Stimulated activated CD8-positive, alpha-beta memory T cell treated with anti-CD3 and anti-CD28 coated beads, Interleukin-15, amount 100 ng/mL, for 48 hours (primary cell): ENCODE results near the gene DAZAP1.

Experiments used
- DNase-seq, 2 donors: peaks; one replicate each; pipeline ENCODE4 v3.0.0-alpha.2; 2020; ENCODE audit warnings: low read depth in 2 of 2

Gene DAZAP1

DNA sequence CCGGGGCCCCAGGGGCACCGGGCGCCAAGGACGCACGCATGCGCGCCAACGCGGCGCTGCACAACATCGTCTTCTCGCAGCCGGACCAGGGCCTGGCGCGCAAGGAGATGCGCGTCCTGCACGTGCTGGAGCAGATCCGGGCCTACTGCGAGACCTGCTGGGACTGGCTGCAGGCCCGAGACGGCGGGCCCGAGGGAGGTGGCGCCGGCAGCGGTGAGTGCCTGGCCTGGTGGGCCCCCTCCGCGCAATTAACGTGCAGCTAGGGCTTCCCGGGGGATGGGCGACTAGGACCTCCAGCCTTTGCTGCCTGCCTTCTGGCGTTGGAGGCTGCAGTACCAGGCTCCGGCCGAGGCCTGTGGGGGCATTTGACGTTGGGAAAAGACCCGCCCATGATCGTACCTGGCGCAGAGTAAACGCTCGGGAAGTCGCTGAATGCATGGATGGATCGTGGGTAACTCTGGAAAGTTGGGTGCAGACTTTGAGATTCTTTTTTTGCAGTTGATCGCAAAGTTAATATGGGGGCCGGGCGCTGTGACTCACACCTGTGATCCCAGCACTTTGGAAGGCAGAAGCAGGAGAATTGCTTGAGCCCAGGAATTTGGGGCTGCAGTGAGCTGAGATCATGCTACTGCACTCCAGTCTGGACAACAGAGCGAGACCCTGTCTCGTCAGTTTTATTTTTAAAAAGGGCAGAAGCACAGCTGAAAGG, 49.8 kb downstream of the DAZAP1 start:
- no peak for DNase-seq

DNA sequence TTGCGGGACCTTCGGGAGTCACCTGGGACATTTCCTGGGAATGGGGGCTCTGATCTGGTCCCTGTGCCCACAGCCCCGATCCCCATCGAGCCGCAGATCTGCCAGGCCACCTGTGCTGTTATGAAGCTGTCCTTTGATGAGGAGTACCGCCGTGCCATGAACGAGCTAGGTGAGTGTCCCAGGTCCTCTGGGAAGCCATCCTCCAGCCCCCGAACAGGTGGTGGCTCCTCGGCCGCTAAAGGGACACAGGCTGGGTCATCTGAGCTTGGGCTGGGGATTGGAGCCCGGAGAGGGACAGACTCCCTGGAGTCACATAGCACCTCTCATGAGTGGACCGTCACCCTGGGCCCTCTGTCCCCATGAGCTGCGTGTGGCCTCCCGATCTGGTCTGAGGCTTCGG, 50.5 kb downstream of the DAZAP1 start:
- no peak for DNase-seq

DNA sequence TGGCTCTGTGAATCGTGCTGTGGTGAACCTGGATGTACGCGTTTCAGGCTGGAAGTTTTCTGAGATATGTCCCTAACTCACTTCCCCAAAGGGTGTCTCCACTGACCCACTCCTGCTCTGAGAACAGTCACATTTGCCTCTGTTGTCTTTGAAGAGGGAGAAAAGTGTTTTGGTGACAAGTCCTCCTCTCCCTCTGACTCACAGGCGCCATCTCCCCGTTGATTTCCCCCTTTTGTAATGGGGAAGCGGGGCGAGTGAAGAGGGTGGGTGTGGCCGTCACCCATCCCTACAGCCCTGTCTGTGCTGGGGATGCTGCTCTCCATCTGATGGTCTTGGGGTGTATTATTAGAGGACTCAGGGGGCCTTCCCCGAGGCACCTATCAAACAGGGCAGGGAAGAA, 52.1 kb downstream of the DAZAP1 start:
- DNase-seq, result no peak

DNA sequence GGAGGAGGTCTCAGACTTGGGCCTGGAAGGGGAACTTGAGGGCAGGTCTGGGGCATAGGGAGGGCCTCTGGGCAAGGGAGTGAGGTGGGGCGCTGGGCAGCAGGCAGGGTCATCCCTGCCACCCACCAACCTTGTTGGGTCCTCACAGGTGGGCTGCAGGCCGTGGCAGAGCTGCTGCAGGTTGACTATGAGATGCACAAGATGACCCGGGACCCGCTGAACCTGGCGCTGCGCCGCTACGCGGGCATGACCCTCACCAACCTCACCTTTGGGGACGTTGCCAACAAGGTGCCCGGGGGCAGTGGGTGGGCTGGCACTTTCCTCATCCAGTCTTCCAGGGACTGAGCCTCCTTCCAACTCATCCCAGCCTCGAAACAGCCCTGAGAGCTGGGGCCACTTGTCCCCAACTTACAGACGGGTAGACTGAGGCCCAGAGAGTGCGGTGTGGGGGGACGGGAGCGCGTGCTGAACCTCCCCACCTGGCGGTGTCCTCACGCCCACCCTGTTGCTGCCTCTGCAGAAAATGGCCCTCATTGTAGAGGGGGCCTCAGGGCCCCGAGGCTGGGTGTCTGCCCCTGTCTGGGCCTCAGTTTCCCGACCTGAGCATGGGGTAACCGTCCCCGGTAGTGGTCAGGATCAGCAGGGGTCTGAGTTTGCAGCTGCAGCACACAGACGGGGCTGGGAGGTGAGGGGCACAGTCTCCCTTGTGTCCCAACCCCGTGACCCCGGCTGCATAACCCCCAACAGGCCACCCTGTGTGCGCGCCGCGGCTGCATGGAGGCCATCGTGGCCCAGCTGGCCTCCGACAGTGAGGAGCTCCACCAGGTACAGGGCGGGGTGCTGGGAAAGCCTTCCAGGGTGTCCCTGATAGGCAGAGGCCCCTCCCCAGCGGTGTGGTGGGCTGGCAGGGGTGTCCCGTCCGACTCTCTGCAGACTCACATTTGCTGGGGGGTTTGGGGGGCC, 52.9 kb downstream of the DAZAP1 start:
- no peak for DNase-seq

DNA sequence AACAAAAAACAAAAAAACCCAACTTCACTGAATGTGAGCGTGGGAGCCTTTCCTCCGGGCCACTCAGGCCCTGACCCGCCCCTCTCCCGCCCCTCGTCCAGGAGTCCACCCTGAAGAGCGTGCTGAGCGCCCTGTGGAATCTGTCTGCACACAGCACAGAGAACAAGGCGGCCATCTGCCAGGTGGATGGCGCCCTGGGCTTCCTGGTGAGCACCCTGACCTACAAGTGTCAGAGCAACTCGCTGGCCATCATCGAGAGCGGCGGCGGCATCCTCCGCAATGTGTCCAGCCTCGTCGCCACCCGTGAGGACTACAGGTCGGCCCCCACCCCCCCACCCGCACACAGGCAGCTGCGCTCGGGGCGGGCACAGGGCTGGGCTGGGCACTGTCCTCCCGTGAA, 54.5 kb downstream of the DAZAP1 start:
- DNase-seq, result no peak

DNA sequence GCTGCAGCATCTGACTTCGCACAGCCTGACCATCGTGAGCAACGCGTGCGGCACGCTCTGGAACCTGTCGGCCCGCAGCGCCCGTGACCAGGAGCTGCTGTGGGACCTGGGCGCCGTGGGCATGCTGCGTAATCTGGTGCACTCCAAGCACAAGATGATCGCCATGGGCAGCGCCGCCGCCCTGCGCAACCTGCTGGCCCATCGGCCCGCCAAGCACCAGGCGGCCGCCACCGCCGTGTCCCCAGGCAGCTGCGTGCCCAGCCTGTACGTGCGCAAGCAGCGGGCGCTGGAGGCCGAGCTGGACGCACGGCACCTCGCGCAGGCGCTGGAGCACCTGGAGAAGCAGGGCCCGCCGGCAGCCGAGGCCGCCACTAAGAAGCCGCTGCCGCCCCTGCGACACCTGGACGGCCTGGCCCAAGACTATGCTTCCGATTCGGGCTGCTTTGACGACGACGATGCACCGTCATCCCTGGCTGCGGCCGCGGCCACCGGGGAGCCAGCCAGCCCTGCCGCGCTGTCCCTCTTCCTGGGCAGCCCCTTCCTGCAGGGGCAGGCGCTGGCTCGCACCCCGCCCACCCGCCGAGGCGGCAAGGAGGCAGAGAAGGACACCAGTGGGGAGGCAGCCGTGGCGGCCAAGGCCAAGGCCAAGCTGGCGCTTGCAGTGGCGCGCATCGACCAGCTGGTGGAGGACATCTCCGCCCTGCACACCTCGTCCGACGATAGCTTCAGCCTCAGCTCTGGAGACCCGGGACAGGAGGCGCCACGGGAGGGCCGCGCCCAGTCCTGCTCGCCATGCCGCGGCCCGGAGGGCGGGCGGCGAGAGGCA, 58.0 kb downstream of the DAZAP1 start:
- DNase-seq, result no peak

DNA sequence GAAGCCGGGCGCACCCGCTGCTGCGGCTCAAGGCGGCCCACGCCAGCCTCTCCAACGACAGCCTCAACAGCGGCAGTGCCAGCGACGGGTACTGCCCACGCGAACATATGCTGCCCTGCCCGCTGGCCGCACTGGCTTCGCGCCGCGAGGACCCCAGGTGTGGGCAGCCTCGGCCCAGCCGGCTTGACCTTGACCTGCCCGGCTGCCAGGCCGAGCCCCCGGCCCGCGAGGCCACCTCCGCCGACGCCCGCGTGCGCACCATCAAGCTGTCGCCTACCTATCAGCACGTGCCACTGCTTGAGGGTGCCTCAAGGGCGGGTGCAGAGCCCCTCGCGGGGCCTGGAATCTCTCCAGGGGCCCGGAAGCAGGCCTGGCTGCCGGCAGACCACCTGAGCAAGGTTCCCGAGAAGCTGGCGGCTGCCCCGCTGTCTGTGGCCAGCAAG, 58.7 kb downstream of the DAZAP1 start:
- no peak for DNase-seq

DNA sequence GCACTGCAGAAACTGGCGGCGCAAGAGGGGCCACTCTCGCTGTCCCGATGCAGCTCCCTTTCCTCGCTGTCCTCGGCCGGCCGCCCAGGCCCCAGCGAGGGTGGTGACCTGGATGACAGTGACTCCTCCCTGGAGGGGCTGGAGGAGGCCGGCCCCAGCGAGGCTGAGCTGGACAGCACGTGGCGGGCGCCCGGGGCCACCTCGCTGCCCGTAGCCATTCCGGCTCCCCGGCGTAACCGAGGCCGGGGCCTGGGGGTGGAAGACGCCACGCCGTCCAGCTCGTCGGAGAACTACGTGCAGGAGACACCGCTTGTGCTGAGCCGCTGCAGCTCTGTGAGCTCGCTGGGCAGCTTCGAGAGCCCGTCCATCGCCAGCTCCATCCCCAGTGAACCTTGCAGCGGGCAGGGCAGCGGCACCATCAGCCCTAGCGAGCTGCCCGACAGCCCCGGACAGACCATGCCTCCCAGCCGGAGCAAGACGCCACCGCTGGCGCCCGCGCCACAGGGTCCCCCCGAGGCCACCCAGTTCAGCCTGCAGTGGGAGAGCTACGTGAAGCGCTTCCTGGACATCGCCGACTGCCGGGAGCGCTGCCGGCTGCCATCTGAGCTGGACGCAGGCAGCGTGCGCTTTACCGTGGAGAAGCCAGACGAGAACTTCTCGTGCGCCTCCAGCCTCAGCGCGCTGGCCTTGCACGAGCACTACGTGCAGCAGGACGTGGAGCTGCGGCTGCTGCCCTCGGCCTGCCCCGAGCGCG, 59.3 kb downstream of the DAZAP1 start:
- DNase-seq, result no peak

DNA sequence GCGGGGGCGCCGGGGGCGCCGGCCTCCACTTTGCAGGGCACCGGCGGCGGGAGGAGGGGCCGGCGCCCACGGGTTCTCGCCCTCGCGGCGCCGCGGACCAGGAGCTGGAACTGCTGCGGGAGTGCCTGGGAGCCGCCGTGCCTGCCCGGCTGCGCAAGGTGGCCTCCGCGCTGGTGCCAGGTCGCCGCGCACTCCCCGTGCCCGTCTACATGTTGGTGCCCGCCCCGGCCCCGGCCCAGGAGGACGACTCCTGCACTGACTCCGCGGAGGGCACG, 59.8 kb downstream of the DAZAP1 start:
- DNase-seq, result no peak

DNA sequence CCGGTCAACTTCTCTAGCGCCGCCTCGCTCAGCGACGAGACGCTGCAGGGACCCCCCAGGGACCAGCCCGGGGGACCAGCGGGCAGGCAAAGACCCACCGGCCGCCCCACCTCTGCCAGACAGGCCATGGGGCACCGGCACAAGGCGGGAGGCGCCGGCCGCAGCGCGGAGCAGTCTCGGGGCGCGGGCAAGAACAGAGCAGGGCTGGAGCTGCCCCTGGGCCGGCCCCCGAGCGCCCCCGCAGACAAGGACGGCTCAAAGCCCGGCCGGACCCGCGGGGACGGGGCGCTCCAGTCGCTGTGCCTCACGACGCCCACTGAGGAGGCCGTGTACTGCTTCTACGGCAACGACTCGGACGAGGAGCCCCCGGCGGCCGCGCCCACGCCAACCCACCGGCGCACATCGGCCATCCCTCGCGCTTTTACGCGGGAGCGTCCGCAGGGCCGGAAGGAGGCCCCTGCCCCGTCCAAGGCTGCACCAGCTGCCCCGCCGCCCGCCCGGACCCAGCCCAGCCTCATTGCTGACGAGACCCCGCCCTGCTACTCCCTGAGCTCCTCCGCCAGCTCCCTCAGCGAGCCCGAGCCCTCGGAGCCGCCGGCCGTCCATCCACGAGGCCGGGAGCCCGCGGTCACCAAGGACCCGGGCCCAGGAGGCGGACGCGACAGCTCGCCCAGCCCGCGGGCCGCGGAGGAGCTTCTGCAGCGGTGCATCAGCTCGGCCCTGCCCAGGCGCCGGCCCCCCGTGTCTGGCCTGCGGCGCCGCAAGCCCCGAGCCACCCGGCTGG, 60.3 kb downstream of the DAZAP1 start:
- no peak for DNase-seq

DNA sequence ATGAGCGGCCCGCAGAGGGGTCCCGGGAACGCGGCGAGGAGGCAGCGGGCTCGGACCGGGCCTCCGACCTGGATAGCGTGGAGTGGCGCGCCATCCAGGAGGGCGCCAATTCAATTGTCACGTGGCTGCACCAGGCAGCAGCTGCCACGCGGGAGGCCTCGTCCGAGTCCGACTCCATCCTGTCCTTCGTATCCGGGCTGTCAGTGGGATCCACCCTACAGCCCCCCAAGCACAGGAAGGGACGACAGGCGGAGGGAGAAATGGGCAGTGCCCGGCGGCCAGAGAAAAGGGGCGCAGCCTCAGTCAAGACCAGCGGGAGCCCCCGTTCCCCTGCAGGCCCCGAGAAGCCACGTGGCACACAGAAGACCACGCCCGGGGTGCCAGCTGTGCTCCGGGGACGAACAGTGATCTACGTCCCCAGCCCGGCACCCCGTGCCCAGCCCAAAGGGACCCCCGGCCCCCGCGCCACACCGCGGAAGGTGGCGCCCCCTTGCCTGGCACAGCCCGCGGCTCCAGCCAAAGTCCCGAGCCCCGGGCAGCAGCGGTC, 61.0 kb downstream of the DAZAP1 start:
- no peak for DNase-seq

DNA sequence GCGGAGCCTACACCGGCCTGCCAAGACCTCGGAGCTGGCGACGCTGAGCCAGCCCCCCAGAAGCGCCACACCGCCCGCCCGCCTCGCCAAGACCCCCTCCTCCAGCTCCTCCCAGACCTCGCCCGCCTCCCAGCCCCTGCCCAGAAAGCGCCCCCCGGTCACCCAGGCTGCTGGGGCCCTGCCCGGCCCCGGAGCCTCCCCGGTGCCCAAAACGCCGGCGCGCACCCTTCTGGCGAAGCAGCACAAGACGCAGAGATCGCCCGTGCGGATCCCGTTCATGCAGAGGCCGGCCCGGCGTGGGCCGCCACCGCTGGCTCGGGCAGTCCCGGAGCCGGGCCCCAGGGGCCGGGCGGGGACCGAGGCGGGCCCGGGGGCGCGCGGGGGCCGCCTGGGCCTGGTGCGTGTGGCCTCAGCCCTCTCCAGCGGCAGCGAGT, 61.5 kb downstream of the DAZAP1 start:
- DNase-seq, result no peak

DNA sequence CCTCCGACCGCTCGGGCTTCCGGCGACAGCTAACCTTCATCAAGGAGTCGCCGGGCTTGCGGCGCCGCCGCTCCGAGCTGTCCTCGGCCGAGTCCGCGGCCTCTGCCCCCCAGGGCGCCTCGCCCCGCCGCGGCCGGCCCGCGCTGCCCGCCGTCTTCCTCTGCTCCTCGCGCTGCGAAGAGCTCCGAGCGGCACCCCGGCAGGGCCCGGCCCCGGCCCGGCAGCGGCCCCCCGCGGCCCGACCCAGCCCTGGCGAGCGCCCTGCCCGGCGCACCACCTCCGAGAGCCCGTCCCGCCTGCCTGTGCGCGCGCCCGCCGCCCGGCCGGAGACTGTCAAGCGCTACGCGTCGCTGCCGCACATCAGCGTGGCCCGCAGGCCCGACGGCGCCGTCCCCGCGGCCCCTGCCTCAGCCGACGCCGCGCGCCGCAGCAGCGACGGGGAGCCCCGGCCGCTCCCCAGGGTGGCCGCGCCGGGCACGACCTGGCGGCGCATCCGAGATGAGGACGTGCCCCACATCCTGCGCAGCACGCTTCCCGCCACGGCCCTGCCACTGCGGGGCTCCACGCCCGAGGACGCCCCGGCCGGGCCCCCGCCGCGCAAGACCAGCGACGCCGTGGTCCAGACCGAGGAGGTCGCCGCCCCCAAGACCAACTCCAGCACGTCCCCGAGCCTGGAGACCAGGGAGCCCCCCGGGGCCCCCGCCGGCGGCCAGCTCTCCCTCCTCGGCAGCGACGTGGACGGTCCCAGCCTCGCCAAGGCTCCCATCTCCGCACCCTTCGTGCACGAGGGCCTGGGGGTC, 62.1 kb downstream of the DAZAP1 start:
- DNase-seq, result no peak

DNA sequence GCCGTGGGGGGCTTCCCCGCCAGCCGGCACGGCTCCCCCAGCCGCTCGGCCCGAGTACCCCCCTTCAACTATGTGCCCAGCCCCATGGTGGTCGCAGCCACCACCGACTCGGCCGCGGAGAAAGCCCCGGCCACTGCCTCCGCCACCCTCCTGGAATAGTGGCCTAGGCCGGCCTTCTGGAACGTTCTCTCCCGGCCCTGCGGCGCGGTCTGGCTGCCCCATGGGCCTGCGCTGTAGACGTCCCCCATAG, 62.6 kb downstream of the DAZAP1 start:
- DNase-seq, result no peak

DNA sequence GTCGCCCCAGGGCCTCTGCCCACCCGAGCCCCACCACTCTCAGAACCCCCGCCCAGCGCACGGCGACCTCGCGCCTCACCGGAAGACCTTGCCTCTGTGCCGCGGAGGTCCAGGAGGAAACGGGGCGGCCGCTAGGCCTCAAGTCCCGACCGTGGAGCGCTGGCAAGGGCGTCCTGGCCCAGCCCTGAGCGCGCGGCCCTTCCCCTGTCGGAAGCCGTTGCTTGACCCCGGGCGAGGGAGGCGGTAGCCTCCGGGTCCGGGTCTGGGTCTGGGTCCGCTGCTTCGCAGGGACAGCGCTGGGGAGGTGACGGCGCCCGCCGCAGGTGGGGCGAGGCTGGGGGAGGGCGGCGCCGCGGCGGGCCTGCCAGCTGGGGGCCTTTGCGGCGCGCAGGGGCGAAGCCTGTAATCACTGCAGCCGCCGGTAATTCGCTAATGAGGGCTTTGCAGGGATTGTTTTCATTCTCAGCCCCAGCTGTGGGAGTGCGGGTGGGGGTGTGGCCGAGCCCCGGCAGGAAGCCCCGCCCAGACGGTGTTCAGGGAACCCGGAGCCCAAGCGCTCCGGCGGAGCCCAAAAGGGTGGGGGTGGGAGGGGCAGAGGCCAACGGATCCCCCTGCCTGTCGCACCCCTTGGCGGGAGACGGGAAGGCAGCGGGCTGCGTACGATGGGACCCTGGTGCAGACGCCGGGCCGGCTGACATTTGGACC, 63.1 kb downstream of the DAZAP1 start:
- peak in 1 of 2 donors; percentile 53 for DNase-seq

DNA sequence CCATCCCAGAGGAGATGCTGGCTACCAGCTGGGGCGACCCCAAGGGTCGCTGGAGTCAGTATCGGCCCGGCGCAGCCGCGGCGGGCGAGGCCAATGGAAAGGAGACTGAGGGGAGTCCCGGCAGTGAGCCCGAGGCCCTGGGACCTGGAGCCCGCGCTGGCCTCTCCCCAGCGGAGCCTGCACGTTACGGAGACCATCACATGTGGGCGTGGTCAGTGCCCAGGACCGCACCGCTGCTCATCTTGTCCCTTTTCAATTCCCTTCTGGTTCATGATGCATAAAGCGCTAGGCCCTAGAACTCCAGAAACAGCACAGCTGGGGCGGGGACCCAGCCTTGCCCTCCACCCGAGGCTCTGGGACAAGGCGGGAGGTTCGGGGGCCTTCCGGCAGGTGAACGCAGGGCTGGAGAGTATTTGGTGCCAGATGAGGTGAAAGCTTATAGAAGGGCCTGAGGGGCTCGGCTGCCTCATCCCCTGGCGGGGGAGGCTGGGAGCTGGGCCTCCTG, 63.7 kb downstream of the DAZAP1 start:
- DNase-seq, result no peak

DNA sequence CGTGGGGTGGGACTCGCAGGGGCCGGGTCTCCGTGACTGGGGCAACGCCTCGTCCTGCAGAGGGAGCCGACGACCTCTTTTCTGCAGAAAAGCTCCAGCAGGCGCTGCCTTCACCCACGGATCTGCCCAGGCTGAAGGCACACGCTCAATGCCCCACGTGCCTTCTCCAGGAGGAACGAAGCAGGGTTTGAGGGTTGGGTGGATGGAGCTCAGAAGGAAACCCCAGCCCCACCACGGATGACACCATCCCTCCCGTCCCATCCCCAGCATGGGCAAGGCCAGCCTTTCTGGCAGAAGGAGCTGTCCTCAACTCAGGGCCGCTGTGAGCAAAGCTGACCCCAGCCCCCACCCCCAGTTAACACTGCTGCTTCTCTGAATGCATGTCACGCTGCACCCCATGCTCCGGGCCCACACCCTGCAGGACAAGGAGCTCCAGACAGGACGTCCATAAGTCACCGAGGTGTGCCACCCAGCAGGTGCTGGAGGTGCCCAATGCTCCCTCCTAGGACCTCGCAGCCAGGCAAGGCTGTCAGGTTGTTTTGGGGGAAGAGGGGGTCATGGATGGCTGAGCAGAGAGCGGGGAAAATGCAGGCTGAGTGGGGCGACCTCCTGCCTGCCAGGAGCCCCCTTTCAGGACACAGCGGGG, 64.3 kb downstream of the DAZAP1 start:
- no peak for DNase-seq

DNA sequence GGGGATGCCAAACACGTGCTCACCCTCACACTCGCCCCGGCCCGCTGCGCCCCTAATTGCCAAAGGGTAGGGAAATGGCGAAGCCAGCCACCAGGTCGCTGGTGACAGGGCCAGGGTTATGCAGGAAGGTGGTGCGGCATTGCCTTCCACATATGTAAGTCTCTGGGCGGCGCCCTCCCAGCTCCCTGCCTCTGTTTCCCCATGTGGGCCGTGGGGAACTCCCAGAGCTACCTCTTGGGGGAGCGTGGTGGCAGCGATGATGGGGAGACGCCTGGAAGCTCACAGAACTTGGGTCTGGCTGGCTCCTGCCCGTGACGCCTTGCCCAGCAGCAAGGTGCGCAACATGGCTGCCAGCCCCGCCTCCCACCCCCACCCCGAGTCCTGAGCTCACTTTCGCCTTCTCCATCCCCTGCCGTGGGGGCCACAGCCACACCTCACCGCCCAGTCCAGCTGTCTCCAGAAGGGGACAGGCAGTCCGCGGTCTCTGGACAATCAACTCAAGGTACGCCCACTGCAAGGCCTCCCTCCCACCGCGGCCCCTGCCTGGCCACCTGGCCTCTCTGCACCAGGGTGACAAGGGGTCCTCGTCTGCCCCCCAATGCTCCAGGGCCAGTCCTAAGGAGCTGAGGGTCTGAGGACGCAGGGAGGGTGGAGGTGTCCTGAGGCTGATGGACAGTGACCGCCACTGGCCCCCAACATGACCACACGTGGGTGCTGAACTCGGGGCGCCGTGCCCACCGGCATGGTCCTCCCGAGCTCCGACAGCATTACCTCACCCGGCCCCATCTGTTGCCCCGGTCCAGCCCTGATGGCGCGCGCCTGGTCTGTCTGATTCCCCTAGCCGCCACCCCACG, 65.1 kb downstream of the DAZAP1 start:
- DNase-seq, result no peak
